SK-N-SH treated with all-trans-retinoic acid at 6 μM for 48 hours (cell line): ENCODE results near the gene UBL3.

ENCODE experiments used
- ATAC-seq: fragments of 200-7000 bp; cut with Tn5 transposase; 3 replicates; pipeline ENCODE4 v1.9.1; 2020; ENCODE audit warnings: mild to moderate bottlenecking, moderate library complexity
- ARNTL ChIP-seq: fragments of 450-650 bp; formaldehyde crosslinking; IDR thresholded peaks from 2 replicates; pipeline ENCODE4 v1.5.0; 2020; ENCODE audit warnings: low read depth, mild to moderate bottlenecking, moderate library complexity, borderline replicate concordance
- BACH2 ChIP-seq: fragments of 250-450 bp; sonication (Bioruptor Pico); IDR thresholded peaks from 2 replicates; pipeline ENCODE4 v1.9.0; 2021; ENCODE audit warnings: mild to moderate bottlenecking, borderline replicate concordance
- CREB5 ChIP-seq: fragments of 250-450 bp; sonication (Bioruptor Pico); IDR thresholded peaks from 2 replicates; pipeline ENCODE4 v1.5.1; 2020; ENCODE audit warnings: low read depth, mild to moderate bottlenecking, moderate library complexity
- CSDC2 ChIP-seq: fragments of 250-450 bp; sonication (Bioruptor Pico); IDR thresholded peaks from 2 replicates; pipeline ENCODE4 v1.5.0; 2020; ENCODE audit warnings: mild to moderate bottlenecking, moderate library complexity
- ESRRG ChIP-seq: fragments of 250-450 bp; sonication (Bioruptor Pico); IDR thresholded peaks from 2 replicates; pipeline ENCODE4 v1.6.1; 2021; ENCODE audit warnings: mild to moderate bottlenecking
- PATZ1 ChIP-seq: fragments of 250-450 bp; sonication (Bioruptor Pico); IDR thresholded peaks from 2 replicates; pipeline ENCODE4 v1.8.0; 2020; ENCODE audit warnings: mild to moderate bottlenecking, moderate library complexity, borderline replicate concordance
- POU6F1 ChIP-seq: fragments of 250-450 bp; sonication (Bioruptor Pico); IDR thresholded peaks from 2 replicates; pipeline ENCODE4 v1.8.0; 2021; ENCODE audit warnings: low read depth, mild to moderate bottlenecking, moderate library complexity, borderline replicate concordance
- PPARA ChIP-seq: fragments of 250-450 bp; sonication (Bioruptor Pico); IDR thresholded peaks from 2 replicates; pipeline ENCODE4 v1.5.0; 2020; ENCODE audit warnings: mild to moderate bottlenecking, borderline replicate concordance
- RARB ChIP-seq: fragments of 250-450 bp; sonication (Bioruptor Pico); IDR thresholded peaks from 2 replicates; pipeline ENCODE4 v1.8.0; 2021; ENCODE audit warnings: mild to moderate bottlenecking, moderate library complexity
- SNAI2 ChIP-seq: fragments of 250-450 bp; sonication (Bioruptor Pico); IDR thresholded peaks from 2 replicates; pipeline ENCODE4 v1.5.0; 2020; ENCODE audit warnings: mild to moderate bottlenecking, moderate library complexity
- TCF4 ChIP-seq: fragments of 250-450 bp; sonication (Bioruptor Pico); IDR thresholded peaks from 2 replicates; pipeline ENCODE4 v1.8.0; 2021; ENCODE audit warnings: mild to moderate bottlenecking, moderate library complexity, borderline replicate concordance
- TOX ChIP-seq: fragments of 250-450 bp; sonication (Bioruptor Pico); IDR thresholded peaks from 2 replicates; pipeline ENCODE4 v1.8.0; 2021; ENCODE audit warnings: mild to moderate bottlenecking, moderate library complexity, borderline replicate concordance
- TSHZ2 ChIP-seq: fragments of 250-450 bp; sonication (Bioruptor Pico); IDR thresholded peaks from 2 replicates; pipeline ENCODE4 v1.5.0; 2020; ENCODE audit warnings: mild to moderate bottlenecking, moderate library complexity
- ZC3H10 ChIP-seq: fragments of 250-450 bp; sonication (Bioruptor Pico); IDR thresholded peaks from 2 replicates; pipeline ENCODE4 v1.5.1; 2021; ENCODE audit warnings: mild to moderate bottlenecking, moderate library complexity
- ZFP3 ChIP-seq: fragments of 250-450 bp; sonication (Bioruptor Pico); IDR thresholded peaks from 2 replicates; pipeline ENCODE4 v1.5.0; 2020; ENCODE audit warnings: mild to moderate bottlenecking, moderate library complexity
- ZFP30 ChIP-seq: fragments of 450-650 bp; formaldehyde crosslinking; IDR thresholded peaks from 2 replicates; pipeline ENCODE4 v1.5.0; 2022; ENCODE audit warnings: mild to moderate bottlenecking, moderate library complexity
- ZNF565 ChIP-seq: fragments of 450-650 bp; formaldehyde crosslinking; conservative IDR thresholded peaks from 2 replicates; pipeline ENCODE4 v1.5.0; 2020; ENCODE audit warnings: low read depth, mild to moderate bottlenecking, moderate library complexity
- ZNF70 ChIP-seq: fragments of 450-650 bp; formaldehyde crosslinking; IDR thresholded peaks from 2 replicates; pipeline ENCODE4 v1.5.0; 2020; ENCODE audit warnings: mild to moderate bottlenecking, moderate library complexity
- ZNF8 ChIP-seq: fragments of 450-650 bp; formaldehyde crosslinking; IDR thresholded peaks from 2 replicates; pipeline ENCODE4 v1.5.0; 2020; ENCODE audit warnings: mild to moderate bottlenecking, moderate library complexity

The UBL3 gene

GRCh38 chr13:29816715-29817114, 33.7 kb downstream of the UBL3 start (continued):
- no peak for TF ChIP-seq CSDC2
- TF ChIP-seq ARNTL (CRISPR knock-in tag) = no peak
- no peak for TF ChIP-seq PATZ1
- no peak for TF ChIP-seq CREB5 (CRISPR knock-in tag)
- no peak for TF ChIP-seq ZC3H10 (CRISPR knock-in tag)
- no peak for TF ChIP-seq ZFP30 (CRISPR knock-in tag)
- TF ChIP-seq TCF4 (CRISPR knock-in tag) = no peak
- no peak for TF ChIP-seq RARB (CRISPR knock-in tag)
- no peak for TF ChIP-seq ZFP3 (CRISPR knock-in tag)
- TF ChIP-seq ESRRG (CRISPR knock-in tag) = no peak
- TF ChIP-seq PPARA (CRISPR knock-in tag) = no peak
- no peak for TF ChIP-seq TOX (CRISPR knock-in tag)

DNA sequence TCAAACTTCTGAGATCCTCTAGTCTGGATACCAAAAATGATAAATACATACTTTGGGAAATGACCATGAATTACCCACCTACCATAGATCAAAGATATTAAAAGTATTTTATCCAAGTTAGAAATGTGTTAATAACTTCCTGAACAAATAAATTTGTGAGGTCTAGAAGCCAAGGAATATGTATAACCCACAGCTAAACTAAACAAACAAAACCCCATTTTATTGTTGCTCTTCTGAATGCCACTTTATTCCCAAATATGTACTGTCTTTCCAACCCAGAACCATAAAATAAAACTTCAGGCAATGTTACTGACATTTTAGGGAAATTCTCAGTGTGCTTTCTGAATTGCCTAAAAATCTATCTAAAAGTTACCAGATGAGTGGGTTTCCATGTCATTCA, 35.1 kb downstream of the UBL3 start:
- ATAC-seq = no peak
- TF ChIP-seq ZFP3 (CRISPR knock-in tag) (no peak), RARB (CRISPR knock-in tag) (no peak), ZNF8 (CRISPR knock-in tag) (no peak), BACH2 (CRISPR knock-in tag) (no peak), TOX (CRISPR knock-in tag) (no peak), TSHZ2 (CRISPR knock-in tag) (no peak), CREB5 (CRISPR knock-in tag) (no peak), SNAI2 (no peak), ARNTL (CRISPR knock-in tag) (no peak)

DNA sequence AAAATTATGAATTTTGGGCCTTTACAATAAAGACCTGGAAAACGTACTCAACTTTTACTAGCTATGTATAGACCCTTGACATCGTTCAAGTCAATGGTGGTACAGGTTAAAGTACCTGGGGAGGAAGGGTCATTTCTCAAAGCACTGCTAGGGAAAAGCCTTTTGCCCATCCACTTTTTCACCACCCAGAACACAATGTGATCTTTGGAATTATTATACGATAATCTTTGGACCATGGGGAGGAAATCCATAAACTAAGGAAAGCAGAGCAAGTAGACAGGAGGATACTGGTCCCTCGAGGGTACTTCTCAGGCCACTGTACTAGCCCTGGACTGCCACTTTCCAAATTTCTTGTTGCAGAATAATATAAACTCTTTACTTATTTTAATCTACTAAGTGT, 39.5 kb downstream of the UBL3 start:
- no peak for ATAC-seq
- no peak for TF ChIP-seq ZNF70 (CRISPR knock-in tag)
- no peak for TF ChIP-seq ZC3H10 (CRISPR knock-in tag)
- TF ChIP-seq PATZ1 = no peak
- TF ChIP-seq POU6F1 (CRISPR knock-in tag) = no peak
- no peak for TF ChIP-seq ZNF565
- no peak for TF ChIP-seq ZFP30 (CRISPR knock-in tag)
- TF ChIP-seq PPARA (CRISPR knock-in tag) = no peak
- TF ChIP-seq TOX (CRISPR knock-in tag) = no peak
- no peak for TF ChIP-seq RARB (CRISPR knock-in tag)
- TF ChIP-seq BACH2 (CRISPR knock-in tag) = no peak
- TF ChIP-seq, all 23 proteins: peak for 0
